ENCODE measurements around the gene SLC30A9.

GRCh38 chr4:42066402-42066801, 76.1 kb downstream of the SLC30A9 start:
- TF ChIP-seq, protein P1, sequence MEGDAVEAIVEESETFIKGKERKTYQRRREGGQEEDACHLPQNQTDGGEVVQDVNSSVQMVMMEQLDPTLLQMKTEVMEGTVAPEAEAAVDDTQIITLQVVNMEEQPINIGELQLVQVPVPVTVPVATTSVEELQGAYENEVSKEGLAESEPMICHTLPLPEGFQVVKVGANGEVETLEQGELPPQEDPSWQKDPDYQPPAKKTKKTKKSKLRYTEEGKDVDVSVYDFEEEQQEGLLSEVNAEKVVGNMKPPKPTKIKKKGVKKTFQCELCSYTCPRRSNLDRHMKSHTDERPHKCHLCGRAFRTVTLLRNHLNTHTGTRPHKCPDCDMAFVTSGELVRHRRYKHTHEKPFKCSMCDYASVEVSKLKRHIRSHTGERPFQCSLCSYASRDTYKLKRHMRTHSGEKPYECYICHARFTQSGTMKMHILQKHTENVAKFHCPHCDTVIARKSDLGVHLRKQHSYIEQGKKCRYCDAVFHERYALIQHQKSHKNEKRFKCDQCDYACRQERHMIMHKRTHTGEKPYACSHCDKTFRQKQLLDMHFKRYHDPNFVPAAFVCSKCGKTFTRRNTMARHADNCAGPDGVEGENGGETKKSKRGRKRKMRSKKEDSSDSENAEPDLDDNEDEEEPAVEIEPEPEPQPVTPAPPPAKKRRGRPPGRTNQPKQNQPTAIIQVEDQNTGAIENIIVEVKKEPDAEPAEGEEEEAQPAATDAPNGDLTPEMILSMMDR (optimal IDR thresholded peaks at IDR 0.05 in 1 of 3, IDR thresholded peaks at IDR 0.05 in 1 of 3, conservative IDR thresholded peaks at IDR 0.05 in 1 of 3; ENCODE audit: extremely low read depth in 1 of 3, insufficient read depth in 2 of 3, low read length in 3 of 3), result no peak
- TF ChIP-seq EZH2 (IDR thresholded peaks at IDR 0.05; ENCODE audit: low read length), result no peak

Data from keratinocyte (primary cell).